OCI-LY1 (cell line): Measurements from ENCODE around the gene PIK3C2G.

ENCODE experiments used
- H2AFZ ChIP-seq: fragments of 200-600 bp; sonication (generic), shearing (Covaris generic); 2 replicates; pipeline ENCODE4 v1.6.0; 2014; ENCODE audit warnings: antibody characterized with exemption, mild to moderate bottlenecking, low read length
- H3F3A ChIP-seq: fragments of 200-600 bp; sonication (generic), shearing (Covaris generic); 2 replicates; pipeline ENCODE4 v1.6.0; 2014; ENCODE audit warnings: mild to moderate bottlenecking, antibody characterized with exemption, low read length, moderate library complexity; ENCODE audit not compliant: insufficient read depth
- H3K27ac ChIP-seq: fragments of 200-600 bp; sonication (generic); 2 replicates; pipeline ENCODE4 v1.5.1; 2014; ENCODE audit warnings: low read length, mixed run types, mild to moderate bottlenecking, low read depth; ENCODE audit not compliant: poor library complexity, severe bottlenecking
- H3K27me3 ChIP-seq: fragments of 200-600 bp; sonication (generic); 2 replicates; pipeline ENCODE4 v1.6.0; 2014; ENCODE audit warnings: antibody characterized with exemption, mild to moderate bottlenecking, low read length, moderate library complexity; ENCODE audit not compliant: insufficient read depth
- H3K36me3 ChIP-seq: fragments of 200-600 bp; sonication (generic); 2 replicates; pipeline ENCODE4 v1.6.1; 2014; ENCODE audit warnings: mild to moderate bottlenecking, antibody characterized with exemption, low read length, moderate library complexity, mixed read lengths; ENCODE audit not compliant: insufficient read depth
- H3K4me1 ChIP-seq: fragments of 200-600 bp; sonication (generic); 2 replicates; pipeline ENCODE4 v1.5.1; 2014; ENCODE audit warnings: mild to moderate bottlenecking, low read length, moderate library complexity; ENCODE audit not compliant: insufficient read depth, severe bottlenecking
- H3K4me2 ChIP-seq: fragments of 200-600 bp; sonication (generic), shearing (Covaris generic); 2 replicates; pipeline ENCODE4 v1.6.1; 2014; ENCODE audit warnings: low read length
- H3K4me3 ChIP-seq: fragments of 200-600 bp; sonication (generic); 2 replicates; pipeline ENCODE4 v1.5.1; 2014; ENCODE audit warnings: low read length, low read depth, mild to moderate bottlenecking, mixed read lengths; ENCODE audit not compliant: poor library complexity, severe bottlenecking
- H3K79me2 ChIP-seq: fragments of 200-600 bp; shearing (Covaris generic); 2 replicates; pipeline ENCODE4 v1.6.1; 2016; ENCODE audit warnings: mixed run types, low read length, mixed read lengths; ENCODE audit not compliant: insufficient read depth
- H3K9ac ChIP-seq: fragments of 200-600 bp; sonication (generic), shearing (Covaris generic); 2 replicates; pipeline ENCODE4 v1.6.1; 2014; ENCODE audit warnings: mild to moderate bottlenecking, low read length, mixed read lengths
- H3K9me2 ChIP-seq: fragments of 200-600 bp; sonication (generic), shearing (Covaris generic); 2 replicates; pipeline ENCODE4 v1.6.1; 2014; ENCODE audit warnings: low read depth, mild to moderate bottlenecking, low read length, mixed read lengths
- H3K9me3 ChIP-seq: fragments of 200-600 bp; shearing (Covaris generic); 2 replicates; pipeline ENCODE4 v1.6.1; 2014; ENCODE audit warnings: low read length, mixed read lengths
- H4K20me1 ChIP-seq: fragments of 200-600 bp; sonication (generic), shearing (Covaris generic); 2 replicates; pipeline ENCODE4 v1.6.0; 2016; ENCODE audit warnings: mild to moderate bottlenecking, low read length; ENCODE audit not compliant: insufficient read depth
- CTCF ChIP-seq: fragments of 200-600 bp; sonication (generic), shearing (Covaris generic); IDR thresholded peaks from 2 replicates; pipeline ENCODE4 v1.5.1; 2017; ENCODE audit warnings: mild to moderate bottlenecking, antibody characterized with exemption, low read length, moderate library complexity, mixed read lengths
- EZH2 ChIP-seq: fragments of 200-600 bp; sonication (generic), shearing (Covaris generic); IDR thresholded peaks from 2 replicates; pipeline ENCODE4 v1.8.0; 2017; ENCODE audit warnings: borderline replicate concordance, mixed run types, mild to moderate bottlenecking, antibody characterized with exemption, low read length, moderate library complexity, mixed read lengths

Gene PIK3C2G

GRCh38 chr12:18559242-18559641, 297.9 kb downstream of the PIK3C2G start:
- TF ChIP-seq CTCF: no peak
- Histone ChIP-seq H3K4me3 (no peak overlapping the region), H3K9ac (no peak overlapping the region), H3K27me3 (no peaks in the 10 kb centered on the region), H3F3A (no peaks in the 10 kb centered on the region), H3K4me1 (no peaks in the 10 kb centered on the region), H3K36me3 (no peaks in the 10 kb centered on the region), H3K4me2 (no peak overlapping the region), H3K9me2 (no peaks in the 10 kb centered on the region), H2AFZ (no peak overlapping the region), H4K20me1 (no peaks in the 10 kb centered on the region), H3K9me3 (no peaks in the 10 kb centered on the region), H3K27ac (no peak overlapping the region), H3K79me2 (no peaks in the 10 kb centered on the region)

- Histone ChIP-seq H3F3A (no peaks in the 10 kb centered on the region), H3K4me2 (no peak overlapping the region), H3K9me3 (no peaks in the 10 kb centered on the region), H3K9ac (no peak overlapping the region), H3K27me3 (no peaks in the 10 kb centered on the region), H3K9me2 (no peaks in the 10 kb centered on the region), H3K79me2 (no peaks in the 10 kb centered on the region), H3K4me1 (no peaks in the 10 kb centered on the region), H3K4me3 (no peak overlapping the region), H2AFZ (no peak overlapping the region), H3K27ac (no peak overlapping the region), H3K36me3 (no peaks in the 10 kb centered on the region), H4K20me1 (no peaks in the 10 kb centered on the region)
- TF ChIP-seq EZH2: no peak
- TF ChIP-seq CTCF: no peak
These were observed 301.2 kb downstream of the PIK3C2G start for GRCh38 chr12:18562531-18562930.

- no peaks in the 10 kb centered on the region for H3K79me2 ChIP-seq
- no peaks in the 10 kb centered on the region for H3K27me3 ChIP-seq
- H3F3A ChIP-seq: no peaks in the 10 kb centered on the region
- no peak overlapping the region for H3K4me2 ChIP-seq
- H3K4me1 ChIP-seq: no peaks in the 10 kb centered on the region
- H3K9me2 ChIP-seq: no peaks in the 10 kb centered on the region
- H3K4me3 ChIP-seq: no peak overlapping the region
- TF ChIP-seq EZH2: no peak
- TF ChIP-seq CTCF: no peak
- no peak overlapping the region for H2AFZ ChIP-seq
- H4K20me1 ChIP-seq: no peaks in the 10 kb centered on the region
- H3K9ac ChIP-seq: no peak overlapping the region
- no peak overlapping the region for H3K27ac ChIP-seq
- H3K36me3 ChIP-seq: no peaks in the 10 kb centered on the region
- no peaks in the 10 kb centered on the region for H3K9me3 ChIP-seq
These were observed 303.0 kb downstream of the PIK3C2G start for GRCh38 chr12:18564306-18564705.
